MM.1S (cell line): ENCODE data around the gene MORC3.

Experiments
- CTCF ChIP-seq: fragments of 300-600 bp; sonication (generic); IDR thresholded peaks from 2 replicates; pipeline ENCODE4 v1.5.1; 2016; ENCODE audit warnings: antibody characterized with exemption, low read length, mixed read lengths
- EZH2 ChIP-seq: fragments of 300-600 bp; sonication (generic); optimal IDR thresholded peaks from 2 replicates; pipeline ENCODE3; 2017; ENCODE audit warnings: low read depth, mild to moderate bottlenecking, antibody characterized with exemption, low read length, mixed read lengths
- EZH2phosphoT487 ChIP-seq: fragments of 300-600 bp; sonication (generic); IDR thresholded peaks from 2 replicates; pipeline ENCODE4 v1.6.1; 2018; ENCODE audit warnings: antibody characterized with exemption, low read length

GRCh38 chr21:36288651-36289243, 31.2 kb upstream of the MORC3 start:
- TF ChIP-seq CTCF: no peak
- TF ChIP-seq EZH2: no peak
- no peak for TF ChIP-seq EZH2phosphoT487
